HCT116 (cell line): ENCODE measurements around the gene EHMT1. TPM values are rescaled to one million over a fixed set of nuclear protein-coding genes. Genes with fewer than 3 reads are reported as not detected.

Experiments used
- ATAC-seq: fragments of 200-7000 bp; cut with Tn5 transposase; 2 replicates; pipeline ENCODE4 v1.9.1; 2020; ENCODE audit warnings: mild to moderate bottlenecking, moderate library complexity
- BruUV-seq: library from RNA; stranded (reverse); fragments of 400-500 nt; replicated peaks from 2 replicates; lab custom pipeline; 2021; lab: Mats Ljungman, UMichigan
- CTCF ChIA-PET: fragments of 300-600 bp; sonication (Branson Sonifier 250); formaldehyde crosslinking; loops from one replicate; lab custom pipeline; 2021; ENCODE audit warnings: antibody characterized with exemption; lab: Charles Lee
- POLR2A ChIA-PET: fragments of 300-600, 350-600 bp; sonication (Branson Sonifier 250); formaldehyde crosslinking; loops from one replicate; lab custom pipeline; 2021; ENCODE audit warnings: antibody characterized with exemption; lab: Charles Lee
- RAD21 ChIA-PET, 2 experiments: fragments of 300-600 bp; sonication (Branson Sonifier 250); formaldehyde crosslinking; loops; one replicate each; lab custom pipeline; 2023; ENCODE audit warnings: low total read pairs in 2 of 2; ENCODE audit not compliant: uncharacterized antibody in 2 of 2, unreplicated experiment in 2 of 2, low non-redundant PET in 1 of 2; lab: Charles Lee
- DNase-seq: peaks from one replicate; pipeline ENCODE4 v3.0.0-alpha.2; 2010; ENCODE audit warnings: low read depth, low spot score
- H2AFZ ChIP-seq: fragments of 200-600 bp; shearing (Covaris generic), sonication (generic); 2 replicates; pipeline ENCODE4 v1.6.1; 2017; ENCODE audit warnings: low read depth, mixed run types, mixed read lengths, antibody characterized with exemption, low read length; ENCODE audit not compliant: poor library complexity, severe bottlenecking
- H3K27ac ChIP-seq: 2 replicates; pipeline ENCODE4 v1.5.1; 2012; ENCODE audit warnings: low read depth, low read length
- H3K27me3 ChIP-seq: fragments of 200-600 bp; sonication (generic); 2 replicates; pipeline ENCODE4 v1.6.1; 2016; ENCODE audit warnings: mixed run types, low read length, mixed read lengths; ENCODE audit not compliant: insufficient read depth
- H3K36me3 ChIP-seq, 2 experiments: fragments of 200-500 bp in 1 of 2; fragments of 200-600 bp in 1 of 2; sonication (Bioruptor generic) in 1 of 2; sonication (generic) in 1 of 2; 2 replicates each; pipeline versions ENCODE4 v1.5.1 to v1.6.1; 2014 to 2016; ENCODE audit warnings: low read length in 2 of 2, inconsistent platforms in 1 of 2, mixed read lengths in 1 of 2, mixed run types in 1 of 2; ENCODE audit not compliant: insufficient read depth in 2 of 2, control insufficient read depth in 1 of 2
- H3K4me1 ChIP-seq, 2 experiments: fragments of 200-600 bp in 1 of 2; sonication (generic) in 1 of 2; 2 replicates each; pipeline versions ENCODE4 v1.5.1 to v1.6.1; 2012 to 2017; ENCODE audit warnings: low read length in 2 of 2, inconsistent platforms in 1 of 2, mild to moderate bottlenecking in 1 of 2, mixed read lengths in 1 of 2, mixed run types in 1 of 2, moderate library complexity in 1 of 2; ENCODE audit not compliant: insufficient read depth in 2 of 2, control insufficient read depth in 1 of 2
- H3K4me2 ChIP-seq: fragments of 200-600 bp; sonication (generic); 2 replicates; pipeline ENCODE4 v1.6.1; 2017; ENCODE audit warnings: mixed run types, low read length, mixed read lengths
- H3K4me3 ChIP-seq, 2 experiments: fragments of 200-600 bp in 1 of 2; sonication (generic) in 1 of 2; replicated peaks in 1 of 2; 2 replicates each; pipeline ENCODE4 v1.5.1; 2011 to 2016; ENCODE audit warnings: low read length in 2 of 2, control low read depth in 1 of 2, low read depth in 1 of 2, mild to moderate bottlenecking in 1 of 2, mixed read lengths in 1 of 2, mixed run types in 1 of 2
- H3K79me2 ChIP-seq: fragments of 200-600 bp; sonication (generic); 2 replicates; pipeline ENCODE4 v1.6.1; 2017; ENCODE audit warnings: mild to moderate bottlenecking, mixed run types, low read length, moderate library complexity, mixed read lengths; ENCODE audit not compliant: insufficient read depth
- H3K9ac ChIP-seq: fragments of 200-600 bp; sonication (generic); 2 replicates; pipeline ENCODE4 v1.6.1; 2016; ENCODE audit warnings: low read length, mixed read lengths
- H3K9me2 ChIP-seq: fragments of 200-600 bp; sonication (generic), shearing (Covaris generic); 2 replicates; pipeline ENCODE4 v1.6.1; 2017; ENCODE audit warnings: mixed run types, mild to moderate bottlenecking, moderate library complexity; ENCODE audit not compliant: insufficient read depth
- H3K9me3 ChIP-seq, 2 experiments: fragments of 200-500 bp in 1 of 2; fragments of 200-600 bp in 1 of 2; sonication (Bioruptor generic) in 1 of 2; sonication (generic) in 1 of 2; 2 replicates each; pipeline ENCODE4 v1.6.1; 2014 to 2017; ENCODE audit warnings: low read length in 2 of 2, mixed read lengths in 2 of 2, inconsistent platforms in 1 of 2, low read depth in 1 of 2, mild to moderate bottlenecking in 1 of 2, mixed run types in 1 of 2, moderate library complexity in 1 of 2; ENCODE audit not compliant: control insufficient read depth in 1 of 2, insufficient read depth in 1 of 2
- H4K20me1 ChIP-seq: fragments of 200-600 bp; sonication (generic), shearing (Covaris generic); 2 replicates; pipeline ENCODE4 v1.6.1; 2017; ENCODE audit warnings: mixed run types, mild to moderate bottlenecking, moderate library complexity; ENCODE audit not compliant: insufficient read depth
- CTCF ChIP-seq, 3 experiments: fragments of 200-600 bp in 1 of 3; sonication (generic) in 1 of 3; IDR thresholded peaks in 2 of 3; conservative IDR thresholded peaks in 1 of 3; 2 replicates each; pipeline ENCODE4 v1.5.1; 2012 to 2017; ENCODE audit warnings: low read depth in 2 of 3, low read length in 2 of 3, antibody characterized with exemption in 1 of 3, borderline replicate concordance in 1 of 3, control low read depth in 1 of 3, mild to moderate bottlenecking in 1 of 3, mixed read lengths in 1 of 3, mixed run types in 1 of 3, moderate library complexity in 1 of 3; ENCODE audit not compliant: insufficient read depth in 1 of 3
- ELF1 ChIP-seq: IDR thresholded peaks from 2 replicates; pipeline ENCODE4 v1.6.1; 2012; ENCODE audit warnings: low read depth, borderline replicate concordance
- EZH2 ChIP-seq: fragments of 200-600 bp; sonication (generic); IDR thresholded peaks from 2 replicates; pipeline ENCODE4 v1.6.1; 2017; ENCODE audit warnings: antibody characterized with exemption, mixed run types
- MAX ChIP-seq: IDR thresholded peaks from 2 replicates; pipeline ENCODE4 v1.6.1; 2012
- ZBTB33 ChIP-seq: IDR thresholded peaks from 2 replicates; pipeline ENCODE4 v1.6.1; 2011; ENCODE audit warnings: mild to moderate bottlenecking, low read length, moderate library complexity; ENCODE audit not compliant: insufficient replicate concordance; ENCODE audit errors: extremely low read depth
- intact Hi-C: fragments of 100-400 bp; cut with micrococcal nuclease; formaldehyde crosslinking; loops from 2 replicates; pipeline ENCODE4 v1.10.0; 2022
- total RNA-seq: library from RNA; stranded (reverse); gene quantifications from one replicate; pipeline ENCODE4 v1.2.1, GENCODE V29; 2021; ENCODE audit not compliant: unreplicated experiment

Gene EHMT1
- total RNA-seq, 1 experiment from 2014 or later, result 86.1 TPM

GRCh38 chr9:137797206-137798120 lies 178.7 kb downstream of the EHMT1 start:
- no peak for ATAC-seq
- ChIA-PET CTCF (interaction anchor here (0.6 kb wide), 1 partner anchor 665 kb away, joined by 3 read pairs; no protein-coding TSS in a partner anchor), POLR2A (no interaction called here)

More at GRCh38 chr9:137797206-137798120, 178.7 kb downstream of the EHMT1 start:
- H3K4me2 ChIP-seq, result no peak overlapping the region
- no peaks in the 10 kb centered on the region for H3K27me3 ChIP-seq
- H4K20me1 ChIP-seq, result no peaks in the 10 kb centered on the region
- no peak overlapping the region for H3K27ac ChIP-seq
- H2AFZ ChIP-seq, result no peak overlapping the region
- H3K9me2 ChIP-seq, result no peaks in the 10 kb centered on the region
- H3K4me3 ChIP-seq, result no peak overlapping the region
- no peaks in the 10 kb centered on the region for H3K4me1 ChIP-seq
- DNase-seq, result no peak
- RAD21 ChIA-PET, result no interaction called here
- no peaks in the 10 kb centered on the region for H3K79me2 ChIP-seq
- TF ChIP-seq EZH2 (no peak), ZBTB33 (no peak), MAX (no peak), ELF1 (no peak), CTCF (IDR thresholded peaks at IDR 0.05 in 2 of 3, conservative IDR thresholded peaks at IDR 0.05 in 1 of 3; ENCODE audit: borderline replicate concordance in 1 of 3, insufficient read depth in 1 of 3, low read depth in 2 of 3, low read length in 2 of 3) (no peak)
- peaks cover 26% of the 10 kb centered on the region in 2 experiments for H3K36me3 ChIP-seq
- no peaks in the 10 kb centered on the region for H3K9me3 ChIP-seq
- intact Hi-C loops, result no loop called here
- no peak overlapping the region for H3K9ac ChIP-seq
- no TSS peak for BruUV-seq
